ENCODE results near the gene CCSAP.

DNA sequence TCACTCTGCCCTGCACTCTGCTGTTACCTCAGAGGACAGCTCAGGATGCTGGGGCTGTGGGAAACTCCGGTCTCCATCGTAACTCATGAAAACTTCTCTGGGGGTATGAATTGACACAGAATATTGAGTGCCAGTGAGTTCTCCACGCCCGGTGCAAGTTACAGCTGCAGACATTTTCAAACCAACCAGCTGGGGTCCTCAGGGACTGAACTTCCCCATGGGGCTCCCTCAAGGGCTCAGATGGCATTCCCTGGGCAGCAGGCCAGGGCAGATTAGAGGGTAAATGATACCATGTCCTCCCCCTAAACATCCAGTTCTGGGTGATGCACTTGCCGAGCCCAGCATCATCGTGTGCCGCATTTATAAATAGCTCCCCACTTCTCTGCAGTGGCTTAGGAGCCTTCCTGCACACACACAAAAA lies 27.8 kb upstream of the CCSAP start:
- no peak for TF ChIP-seq HMGA1 (CRISPR knock-in tag; conservative IDR thresholded peaks at IDR 0.05)
- TF ChIP-seq, protein P1, sequence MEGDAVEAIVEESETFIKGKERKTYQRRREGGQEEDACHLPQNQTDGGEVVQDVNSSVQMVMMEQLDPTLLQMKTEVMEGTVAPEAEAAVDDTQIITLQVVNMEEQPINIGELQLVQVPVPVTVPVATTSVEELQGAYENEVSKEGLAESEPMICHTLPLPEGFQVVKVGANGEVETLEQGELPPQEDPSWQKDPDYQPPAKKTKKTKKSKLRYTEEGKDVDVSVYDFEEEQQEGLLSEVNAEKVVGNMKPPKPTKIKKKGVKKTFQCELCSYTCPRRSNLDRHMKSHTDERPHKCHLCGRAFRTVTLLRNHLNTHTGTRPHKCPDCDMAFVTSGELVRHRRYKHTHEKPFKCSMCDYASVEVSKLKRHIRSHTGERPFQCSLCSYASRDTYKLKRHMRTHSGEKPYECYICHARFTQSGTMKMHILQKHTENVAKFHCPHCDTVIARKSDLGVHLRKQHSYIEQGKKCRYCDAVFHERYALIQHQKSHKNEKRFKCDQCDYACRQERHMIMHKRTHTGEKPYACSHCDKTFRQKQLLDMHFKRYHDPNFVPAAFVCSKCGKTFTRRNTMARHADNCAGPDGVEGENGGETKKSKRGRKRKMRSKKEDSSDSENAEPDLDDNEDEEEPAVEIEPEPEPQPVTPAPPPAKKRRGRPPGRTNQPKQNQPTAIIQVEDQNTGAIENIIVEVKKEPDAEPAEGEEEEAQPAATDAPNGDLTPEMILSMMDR (CRISPR knock-in tag; IDR thresholded peaks at IDR 0.05): no peak
- TF ChIP-seq, protein P2, sequence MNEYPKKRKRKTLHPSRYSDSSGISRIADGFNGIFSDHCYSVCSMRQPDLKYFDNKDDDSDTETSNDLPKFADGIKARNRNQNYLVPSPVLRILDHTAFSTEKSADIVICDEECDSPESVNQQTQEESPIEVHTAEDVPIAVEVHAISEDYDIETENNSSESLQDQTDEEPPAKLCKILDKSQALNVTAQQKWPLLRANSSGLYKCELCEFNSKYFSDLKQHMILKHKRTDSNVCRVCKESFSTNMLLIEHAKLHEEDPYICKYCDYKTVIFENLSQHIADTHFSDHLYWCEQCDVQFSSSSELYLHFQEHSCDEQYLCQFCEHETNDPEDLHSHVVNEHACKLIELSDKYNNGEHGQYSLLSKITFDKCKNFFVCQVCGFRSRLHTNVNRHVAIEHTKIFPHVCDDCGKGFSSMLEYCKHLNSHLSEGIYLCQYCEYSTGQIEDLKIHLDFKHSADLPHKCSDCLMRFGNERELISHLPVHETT (CRISPR knock-in tag; conservative IDR thresholded peaks at IDR 0.05): no peak
- TF ChIP-seq MBNL3 (CRISPR knock-in tag; conservative IDR thresholded peaks at IDR 0.05): no peak
- TF ChIP-seq ATF1 (CRISPR knock-in tag; IDR thresholded peaks at IDR 0.05): no peak
- no peak for TF ChIP-seq MYNN (CRISPR knock-in tag; IDR thresholded peaks at IDR 0.05; ENCODE audit: low read depth)
- TF ChIP-seq YEATS4 (CRISPR knock-in tag; IDR thresholded peaks at IDR 0.05; ENCODE audit: borderline replicate concordance): no peak
- TF ChIP-seq ZNF558 (CRISPR knock-in tag; IDR thresholded peaks at IDR 0.05; ENCODE audit: borderline replicate concordance): no peak
- TF ChIP-seq BORCS8-MEF2B (CRISPR knock-in tag; IDR thresholded peaks at IDR 0.05): no peak
- no peak for TF ChIP-seq NR2C2 (CRISPR knock-in tag; IDR thresholded peaks at IDR 0.05; ENCODE audit: borderline replicate concordance)
- TF ChIP-seq BCL6 (CRISPR knock-in tag; IDR thresholded peaks at IDR 0.05): no peak
- TF ChIP-seq NR1H2 (CRISPR knock-in tag; IDR thresholded peaks at IDR 0.05; ENCODE audit: borderline replicate concordance, low read depth): no peak
- TF ChIP-seq HOXA7 (CRISPR knock-in tag; IDR thresholded peaks at IDR 0.05): no peak
- TF ChIP-seq, protein P3, sequence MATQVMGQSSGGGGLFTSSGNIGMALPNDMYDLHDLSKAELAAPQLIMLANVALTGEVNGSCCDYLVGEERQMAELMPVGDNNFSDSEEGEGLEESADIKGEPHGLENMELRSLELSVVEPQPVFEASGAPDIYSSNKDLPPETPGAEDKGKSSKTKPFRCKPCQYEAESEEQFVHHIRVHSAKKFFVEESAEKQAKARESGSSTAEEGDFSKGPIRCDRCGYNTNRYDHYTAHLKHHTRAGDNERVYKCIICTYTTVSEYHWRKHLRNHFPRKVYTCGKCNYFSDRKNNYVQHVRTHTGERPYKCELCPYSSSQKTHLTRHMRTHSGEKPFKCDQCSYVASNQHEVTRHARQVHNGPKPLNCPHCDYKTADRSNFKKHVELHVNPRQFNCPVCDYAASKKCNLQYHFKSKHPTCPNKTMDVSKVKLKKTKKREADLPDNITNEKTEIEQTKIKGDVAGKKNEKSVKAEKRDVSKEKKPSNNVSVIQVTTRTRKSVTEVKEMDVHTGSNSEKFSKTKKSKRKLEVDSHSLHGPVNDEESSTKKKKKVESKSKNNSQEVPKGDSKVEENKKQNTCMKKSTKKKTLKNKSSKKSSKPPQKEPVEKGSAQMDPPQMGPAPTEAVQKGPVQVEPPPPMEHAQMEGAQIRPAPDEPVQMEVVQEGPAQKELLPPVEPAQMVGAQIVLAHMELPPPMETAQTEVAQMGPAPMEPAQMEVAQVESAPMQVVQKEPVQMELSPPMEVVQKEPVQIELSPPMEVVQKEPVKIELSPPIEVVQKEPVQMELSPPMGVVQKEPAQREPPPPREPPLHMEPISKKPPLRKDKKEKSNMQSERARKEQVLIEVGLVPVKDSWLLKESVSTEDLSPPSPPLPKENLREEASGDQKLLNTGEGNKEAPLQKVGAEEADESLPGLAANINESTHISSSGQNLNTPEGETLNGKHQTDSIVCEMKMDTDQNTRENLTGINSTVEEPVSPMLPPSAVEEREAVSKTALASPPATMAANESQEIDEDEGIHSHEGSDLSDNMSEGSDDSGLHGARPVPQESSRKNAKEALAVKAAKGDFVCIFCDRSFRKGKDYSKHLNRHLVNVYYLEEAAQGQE (IDR thresholded peaks at IDR 0.05; ENCODE audit: borderline replicate concordance in 1 of 2, low read depth in 1 of 2, low read length in 2 of 2): no peak
